AG04450 (cell line): ENCODE measurements around the gene ANKS1B. TPM values are rescaled to one million over a fixed set of nuclear protein-coding genes. Genes with fewer than 3 reads are reported as not detected.

ENCODE experiments used
- CTCF ChIA-PET: fragments of 300-600, 350-600 bp; formaldehyde crosslinking; extraction: SDS; loops from one replicate; lab custom pipeline; 2022; ENCODE audit warnings: antibody characterized with exemption, inconsistent platforms; lab: Charles Lee
- POLR2A ChIA-PET: fragments of 350-600 bp; formaldehyde crosslinking; extraction: SDS; loops from one replicate; lab custom pipeline; 2021; ENCODE audit warnings: antibody characterized with exemption, inconsistent platforms; lab: Yijun Ruan, JAX
- DNase-seq: peaks from one replicate; pipeline ENCODE4 v3.0.0-alpha.2; 2011; ENCODE audit warnings: low read depth, low spot score
- H3K27ac ChIP-seq: one replicate; pipeline ENCODE4 v1.5.1; 2012; ENCODE audit warnings: low read depth, low read length, control low read depth
- H3K27me3 ChIP-seq: one replicate; pipeline ENCODE4 v1.6.0; 2012; ENCODE audit warnings: low read length; ENCODE audit not compliant: control insufficient read depth, insufficient read depth
- H3K4me3 ChIP-seq: 2 replicates; pipeline ENCODE4 v1.5.1; 2011; ENCODE audit warnings: mild to moderate bottlenecking, low read depth, low read length, control low read depth
- H3K9me3 ChIP-seq: 2 replicates; pipeline ENCODE4 v1.5.1; 2012; ENCODE audit warnings: low read length; ENCODE audit not compliant: control insufficient read depth, insufficient read depth
- polyA plus RNA-seq: library from polyadenylated mRNA; depleted of rRNA; stranded (reverse); fragments of >200 nt; gene quantifications from 2 replicates; pipeline ENCODE4 v1.2.3, GENCODE V29; 2011
- TF ChIP-seq, protein P1 (sequence below): IDR thresholded peaks from 2 replicates; pipeline ENCODE4 v1.5.1; 2011; ENCODE audit warnings: low read depth, low read length, control low read depth, inconsistent platforms

The ANKS1B gene
- polyA plus RNA-seq, 1 experiment, result 0.22 TPM

DNA sequence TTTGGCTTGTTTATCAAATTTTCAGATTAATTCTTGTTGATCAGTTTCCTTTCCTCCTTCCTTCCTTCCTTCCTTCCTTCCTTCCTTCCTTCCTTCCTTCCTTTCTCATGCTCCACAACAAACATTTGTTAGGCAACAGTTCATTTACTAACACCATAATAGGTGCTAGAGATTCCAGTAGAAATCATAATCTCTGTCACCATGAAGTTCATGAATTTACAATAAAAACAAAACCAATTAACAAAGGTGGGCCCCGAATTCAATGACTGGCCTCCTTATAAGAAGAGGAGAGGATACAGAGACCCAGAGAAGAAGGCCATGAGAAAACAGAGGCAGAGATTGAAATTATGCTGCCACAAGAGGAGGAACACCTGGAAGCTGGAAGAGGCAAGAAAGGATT lies 604.0 kb downstream of the ANKS1B start:
- ChIA-PET CTCF (no interaction called here), POLR2A (no interaction called here)
- no peak overlapping the region for H3K4me3 ChIP-seq

DNA sequence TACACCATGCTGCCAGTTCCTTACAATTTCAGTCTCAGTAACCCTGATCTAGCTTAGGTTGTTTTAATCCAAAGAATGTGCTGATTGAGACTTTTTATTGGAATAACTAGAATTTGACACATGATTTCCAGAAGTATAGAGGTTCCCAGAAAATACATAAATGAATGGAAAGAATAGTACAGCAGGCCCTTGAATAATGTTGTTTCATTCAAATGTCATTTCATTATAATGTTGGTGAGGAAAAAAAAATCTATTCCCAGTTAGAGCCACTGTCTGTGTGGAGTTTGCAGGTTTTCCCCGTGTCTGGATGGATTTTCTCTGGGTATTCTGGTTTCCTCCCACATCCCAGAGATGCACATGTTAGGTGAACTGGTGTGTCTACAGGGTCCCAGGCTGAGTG lies 610.7 kb downstream of the ANKS1B start:
- no peaks in the 10 kb centered on the region for H3K9me3 ChIP-seq
- no peak overlapping the region for H3K4me3 ChIP-seq
- no peak overlapping the region for H3K27ac ChIP-seq
- TF ChIP-seq, protein P1, sequence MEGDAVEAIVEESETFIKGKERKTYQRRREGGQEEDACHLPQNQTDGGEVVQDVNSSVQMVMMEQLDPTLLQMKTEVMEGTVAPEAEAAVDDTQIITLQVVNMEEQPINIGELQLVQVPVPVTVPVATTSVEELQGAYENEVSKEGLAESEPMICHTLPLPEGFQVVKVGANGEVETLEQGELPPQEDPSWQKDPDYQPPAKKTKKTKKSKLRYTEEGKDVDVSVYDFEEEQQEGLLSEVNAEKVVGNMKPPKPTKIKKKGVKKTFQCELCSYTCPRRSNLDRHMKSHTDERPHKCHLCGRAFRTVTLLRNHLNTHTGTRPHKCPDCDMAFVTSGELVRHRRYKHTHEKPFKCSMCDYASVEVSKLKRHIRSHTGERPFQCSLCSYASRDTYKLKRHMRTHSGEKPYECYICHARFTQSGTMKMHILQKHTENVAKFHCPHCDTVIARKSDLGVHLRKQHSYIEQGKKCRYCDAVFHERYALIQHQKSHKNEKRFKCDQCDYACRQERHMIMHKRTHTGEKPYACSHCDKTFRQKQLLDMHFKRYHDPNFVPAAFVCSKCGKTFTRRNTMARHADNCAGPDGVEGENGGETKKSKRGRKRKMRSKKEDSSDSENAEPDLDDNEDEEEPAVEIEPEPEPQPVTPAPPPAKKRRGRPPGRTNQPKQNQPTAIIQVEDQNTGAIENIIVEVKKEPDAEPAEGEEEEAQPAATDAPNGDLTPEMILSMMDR, result no peak
- POLR2A ChIA-PET, result no interaction called here
- CTCF ChIA-PET, result interaction anchor here (1.0 kb wide), 1 partner anchor 394 kb away, joined by 4 read pairs; no protein-coding TSS in a partner anchor
- H3K27me3 ChIP-seq, result no peaks in the 10 kb centered on the region
- no peak for DNase-seq

More for the DNA sequence above, 604.0 kb downstream of the ANKS1B start:
- H3K27me3 ChIP-seq, result no peaks in the 10 kb centered on the region
- no peak for DNase-seq
- no peak overlapping the region for H3K27ac ChIP-seq
- H3K9me3 ChIP-seq, result no peaks in the 10 kb centered on the region
- TF ChIP-seq, protein P1, result no peak

DNA sequence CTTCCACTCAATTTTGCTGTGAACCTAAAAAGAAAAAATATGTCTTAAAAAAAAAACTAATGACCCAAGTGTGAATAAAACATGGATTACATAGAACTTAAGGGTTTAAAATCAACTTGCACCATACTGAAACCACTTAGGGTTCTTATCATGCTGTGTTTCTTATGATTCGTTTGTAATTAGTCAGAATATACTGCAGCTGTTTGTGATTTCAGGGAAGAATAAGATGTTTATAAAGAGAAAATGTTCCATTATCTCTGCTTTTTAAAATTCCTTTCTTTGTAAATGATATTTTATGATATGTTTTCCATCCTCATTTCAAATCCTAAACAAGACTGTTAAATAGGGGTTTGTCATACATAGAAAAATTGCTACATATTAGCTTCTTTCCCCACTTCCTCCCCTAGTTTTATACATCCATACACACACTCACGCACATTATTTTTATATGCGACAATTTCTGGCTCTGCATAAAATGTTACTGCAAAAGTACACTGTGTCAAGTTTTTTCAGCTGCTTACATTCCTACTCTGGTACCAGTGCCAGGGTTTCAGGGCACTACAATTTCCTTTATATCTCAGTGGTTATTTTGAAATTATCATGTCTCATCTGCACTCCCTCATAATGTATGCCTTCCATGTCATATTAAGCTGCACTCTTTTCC lies 612.3 kb downstream of the ANKS1B start:
- ChIA-PET CTCF (no interaction called here), POLR2A (no interaction called here)
- no peak overlapping the region for H3K4me3 ChIP-seq
- TF ChIP-seq, protein P1, result no peak
- no peak for DNase-seq
- no peaks in the 10 kb centered on the region for H3K27me3 ChIP-seq
- no peaks in the 10 kb centered on the region for H3K9me3 ChIP-seq
- H3K27ac ChIP-seq, result no peak overlapping the region

DNA sequence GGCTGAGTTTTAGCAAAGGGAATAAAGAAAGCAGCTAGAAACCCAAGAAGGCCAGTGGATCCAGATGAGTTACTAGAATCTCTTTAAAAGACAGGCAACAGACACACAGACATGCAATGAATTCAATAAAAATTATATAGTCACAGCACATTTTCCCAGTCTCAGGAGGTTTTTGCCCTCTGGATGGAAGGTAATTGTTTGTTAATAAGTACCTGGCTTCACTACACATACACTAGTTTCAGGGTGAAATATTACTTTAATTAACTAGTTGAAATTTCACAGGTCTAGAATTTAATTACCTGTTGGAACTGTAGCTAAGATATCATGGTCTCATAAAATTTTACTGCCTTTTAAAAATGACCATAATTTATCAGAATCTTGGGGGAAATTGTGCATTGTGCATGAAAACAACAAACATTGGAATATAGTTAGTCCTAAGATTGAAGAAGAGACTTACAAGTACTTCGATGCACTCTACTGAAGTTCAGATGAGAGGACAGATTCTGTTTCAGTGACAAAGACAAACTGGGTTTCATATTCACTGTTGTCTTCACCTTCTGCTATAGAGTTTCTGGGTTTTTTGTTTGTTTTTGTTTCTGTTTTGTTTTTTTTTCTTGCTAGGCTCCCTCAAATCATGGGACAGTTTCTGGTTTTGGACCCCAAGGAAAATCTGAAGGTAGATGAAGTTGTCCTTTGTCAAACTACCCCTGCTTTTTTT lies 614.2 kb downstream of the ANKS1B start:
- TF ChIP-seq, protein P1, result no peak
- ChIA-PET POLR2A (no interaction called here), CTCF (no interaction called here)

DNA sequence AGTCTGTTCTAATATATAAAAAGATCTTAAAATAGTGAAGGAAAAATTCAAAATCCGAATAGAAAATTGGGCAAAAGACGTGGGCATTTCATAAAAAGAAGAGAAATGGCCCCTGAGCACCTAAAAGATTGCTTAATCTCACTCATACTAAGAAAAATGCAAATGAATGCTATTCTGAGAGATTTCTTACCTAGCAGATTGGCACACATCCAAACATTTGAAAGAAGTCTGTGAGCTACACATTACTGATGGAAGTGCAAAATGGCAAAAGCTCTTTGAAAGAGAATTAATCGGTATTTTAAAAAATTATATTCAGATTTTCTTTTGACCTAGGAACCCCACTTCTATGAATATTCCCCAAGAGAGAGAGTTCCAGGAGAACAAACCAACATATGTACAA lies 617.6 kb downstream of the ANKS1B start:
- no peak overlapping the region for H3K4me3 ChIP-seq
- no peaks in the 10 kb centered on the region for H3K9me3 ChIP-seq
- CTCF ChIA-PET, result no interaction called here
- POLR2A ChIA-PET, result no interaction called here
- TF ChIP-seq, protein P1, result no peak
- no peak for DNase-seq
- no peaks in the 10 kb centered on the region for H3K27me3 ChIP-seq
- H3K27ac ChIP-seq, result no peak overlapping the region

More for the DNA sequence above, 614.2 kb downstream of the ANKS1B start:
- Histone ChIP-seq H3K4me3 (no peak overlapping the region), H3K27me3 (no peaks in the 10 kb centered on the region), H3K9me3 (no peaks in the 10 kb centered on the region), H3K27ac (no peak overlapping the region)
- DNase-seq, result no peak
